Medulla oblongata (tissue), 1 donor: ENCODE data around the gene RPP40.

Experiments used
- DNase-seq: peaks from one replicate; pipeline ENCODE4 v3.0.0-alpha.2; 2015; ENCODE audit errors: extremely low spot score

Gene RPP40

GRCh38 chr6:4969609-4970285 is 34.1 kb downstream of the RPP40 start:
- DNase-seq: no peak

DNA sequence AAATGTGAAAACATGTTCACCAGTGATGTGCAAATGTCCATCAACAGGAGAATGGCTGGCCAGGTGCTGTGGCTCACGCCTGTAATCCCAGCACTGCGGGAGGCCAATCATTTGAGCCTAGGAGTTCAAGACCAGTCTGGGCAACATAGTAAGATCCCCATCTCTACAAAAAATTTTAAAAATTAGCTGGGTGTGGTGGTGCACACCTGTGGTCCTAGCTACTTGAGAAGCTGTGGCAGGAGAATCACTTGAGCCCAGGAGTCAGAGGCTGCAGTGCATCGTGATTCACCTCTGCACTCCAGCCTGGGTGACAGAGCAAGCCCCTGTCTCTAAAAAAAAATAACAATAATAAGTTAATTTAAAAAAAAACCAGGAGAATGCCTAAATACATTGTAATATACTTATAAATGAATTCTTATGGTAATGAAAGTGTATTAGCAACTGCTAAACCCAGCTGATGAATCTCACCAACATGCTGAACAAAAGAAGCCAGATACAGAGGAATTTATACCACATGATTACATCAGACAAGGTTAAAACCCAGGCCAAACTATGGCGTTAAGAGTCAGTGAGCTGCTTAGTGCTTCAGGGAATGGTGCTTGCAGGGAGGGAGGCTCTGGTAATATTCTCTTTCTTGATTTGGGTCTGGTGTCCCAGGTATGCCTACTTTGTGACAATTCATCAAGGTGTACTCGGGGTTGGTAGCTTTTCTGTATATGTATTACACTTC is 36.4 kb downstream of the RPP40 start:
- no peak for DNase-seq

GRCh38 chr6:4965562-4966389 is 38.1 kb downstream of the RPP40 start:
- DNase-seq: no peak

- no peak for DNase-seq
Observed at GRCh38 chr6:4964675-4965561, 38.9 kb downstream of the RPP40 start.

- DNase-seq: no peak
Observed at GRCh38 chr6:4962905-4963304, 40.9 kb downstream of the RPP40 start.

DNA sequence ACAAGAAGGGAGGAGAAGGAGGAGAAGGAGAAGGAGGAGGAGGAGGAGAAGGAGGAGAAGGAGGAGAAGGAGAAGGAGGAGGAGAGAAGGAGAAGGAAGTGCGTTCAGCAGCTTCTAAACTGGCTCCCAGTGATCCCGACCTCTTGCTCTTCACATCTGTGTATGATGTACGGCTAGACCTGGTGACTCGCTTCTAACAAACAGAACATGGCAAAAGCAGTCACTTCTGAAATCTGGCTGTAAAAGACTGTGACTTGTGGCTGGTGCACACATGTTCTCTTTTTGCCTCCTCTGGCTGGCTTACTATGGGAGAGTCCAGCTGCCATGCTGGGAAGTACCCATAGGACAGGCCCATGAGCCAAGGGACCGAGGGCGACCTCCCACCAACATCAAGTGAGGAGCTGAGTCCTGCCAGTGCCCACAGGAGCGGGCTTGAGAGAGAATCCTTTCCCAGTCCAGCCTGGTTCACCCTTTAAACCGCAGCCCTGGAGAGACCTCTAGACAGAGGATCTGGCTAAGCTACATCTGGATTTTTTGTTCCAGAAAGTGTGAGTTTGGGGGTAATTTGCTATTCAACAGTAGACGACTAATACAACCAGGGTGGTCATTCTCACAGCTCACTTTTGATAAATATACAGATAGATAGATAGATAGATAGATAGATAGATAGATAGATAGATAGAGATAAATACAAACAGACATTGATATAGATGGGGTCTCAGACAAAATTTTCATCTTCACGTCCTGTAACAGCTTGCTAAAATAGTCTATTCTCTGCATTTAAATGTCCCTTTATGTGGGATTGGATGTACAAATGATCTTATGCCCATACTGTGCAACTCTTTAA is 42.3 kb downstream of the RPP40 start:
- DNase-seq: no peak

- DNase-seq: no peak
Observed at GRCh38 chr6:4958624-4959023, 45.2 kb downstream of the RPP40 start.

GRCh38 chr6:4957521-4958231 is 46.2 kb downstream of the RPP40 start:
- no peak for DNase-seq

DNA sequence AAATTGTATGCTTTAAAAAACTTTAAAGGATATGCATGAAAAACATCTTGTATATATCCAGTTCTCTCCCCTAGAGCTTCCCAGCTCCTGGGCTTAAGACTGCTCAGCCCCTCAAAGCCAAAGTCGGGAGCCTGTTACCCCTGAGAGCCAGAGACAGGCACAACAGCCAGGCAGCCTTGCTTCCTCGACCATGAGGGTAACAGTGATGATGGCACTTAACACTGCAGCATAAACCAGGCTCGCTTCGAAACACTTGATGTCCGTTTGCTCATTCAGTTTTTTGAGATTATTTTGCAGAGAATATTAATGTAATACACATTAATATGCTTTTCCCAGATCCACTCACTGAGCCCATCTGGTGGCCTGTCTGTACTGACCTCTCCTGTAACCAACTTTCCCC is 47.2 kb downstream of the RPP40 start:
- no peak for DNase-seq

DNA sequence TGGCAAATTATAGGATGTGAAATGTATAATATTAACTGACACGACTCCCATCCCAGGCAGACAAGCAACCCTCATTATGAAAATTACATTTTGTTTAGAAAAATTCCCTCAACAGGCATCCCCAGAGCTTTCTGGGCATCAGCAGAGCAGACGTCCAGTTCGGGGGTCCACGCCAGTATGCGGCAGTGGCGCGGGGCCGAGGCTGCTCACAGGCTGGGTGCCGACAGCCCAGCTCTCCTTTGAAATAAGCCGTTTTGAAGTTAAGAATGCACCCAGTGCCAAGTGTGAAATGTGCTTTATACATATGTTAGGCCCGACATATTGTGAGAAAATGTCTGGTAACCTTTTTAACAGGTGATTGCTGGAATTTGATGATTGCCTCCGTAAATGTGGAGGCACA is 50.4 kb downstream of the RPP40 start:
- DNase-seq: no peak

GRCh38 chr6:4950836-4951533 is 52.9 kb downstream of the RPP40 start:
- no peak for DNase-seq

DNA sequence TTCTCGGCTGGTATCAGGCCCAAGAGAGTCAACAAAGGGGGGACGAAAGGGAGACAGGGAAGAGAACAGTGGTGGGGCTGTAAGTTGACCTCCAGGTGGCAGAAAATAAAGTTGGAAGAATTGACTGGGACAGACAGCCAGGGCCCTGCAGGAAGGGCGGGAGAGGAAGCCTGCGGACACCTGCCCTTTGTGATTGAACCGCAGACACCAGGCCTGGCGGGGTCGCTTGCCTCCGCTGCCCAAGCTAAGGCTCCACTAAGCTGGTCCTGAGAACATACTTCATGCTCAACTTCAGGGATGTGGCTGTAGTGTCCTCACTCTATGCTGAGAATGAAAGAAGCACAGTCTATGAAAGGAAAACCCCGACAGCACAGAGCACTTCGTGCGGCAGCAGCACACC is 53.8 kb downstream of the RPP40 start:
- no peak for DNase-seq

- DNase-seq: no peak
Observed at GRCh38 chr6:4948781-4949450, 54.9 kb downstream of the RPP40 start.

DNA sequence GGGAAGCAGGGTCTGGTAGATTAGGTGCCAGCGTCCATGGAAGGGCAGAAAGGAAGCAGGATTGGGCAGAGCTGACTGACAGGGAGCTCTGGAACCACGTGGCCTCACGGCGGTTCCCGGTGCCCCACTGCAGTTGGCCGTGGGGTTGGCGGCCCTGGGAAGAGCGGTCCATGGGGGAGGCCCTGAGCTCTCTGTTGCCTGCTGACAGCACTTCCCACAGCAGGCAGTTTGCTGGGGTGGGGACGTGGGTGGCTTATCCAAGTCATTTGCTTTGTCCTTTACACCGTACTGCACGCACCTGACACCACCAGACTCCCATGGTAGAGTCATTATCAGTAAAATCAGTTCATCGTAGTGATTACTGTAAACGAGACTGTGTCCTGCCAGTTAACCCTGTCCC is 56.1 kb downstream of the RPP40 start:
- DNase-seq: no peak

GRCh38 chr6:4946521-4946920 is 57.3 kb downstream of the RPP40 start:
- no peak for DNase-seq
